Cardiac fibroblast (primary cell): ENCODE data around the gene SPATA46.
"Not testable (repeated sequence)": the region's sequence is repeated elsewhere in the genome, so short reads cannot be mapped to it uniquely, and the experiment has no call there.

Experiments
- DNase-seq, 2 donors: peaks; one replicate each; pipeline versions ENCODE4 v3.0.0 to v3.0.0-alpha.2; 2010; ENCODE audit warnings: low read depth in 2 of 2
- H3K4me3 ChIP-seq, 2 donors: replicated peaks in 1 of 2; 1 replicate in 1 of 2; 2 replicates in 1 of 2; pipeline ENCODE4 v1.5.1; 2011; ENCODE audit warnings: low read depth in 2 of 2, low read length in 2 of 2, mild to moderate bottlenecking in 2 of 2, moderate library complexity in 1 of 2
- TF ChIP-seq, protein P1 (sequence below): IDR thresholded peaks from one replicate; pipeline ENCODE4 v1.5.1; 2011; ENCODE audit warnings: low read depth, mild to moderate bottlenecking, low read length, inconsistent platforms

The SPATA46 gene

DNA sequence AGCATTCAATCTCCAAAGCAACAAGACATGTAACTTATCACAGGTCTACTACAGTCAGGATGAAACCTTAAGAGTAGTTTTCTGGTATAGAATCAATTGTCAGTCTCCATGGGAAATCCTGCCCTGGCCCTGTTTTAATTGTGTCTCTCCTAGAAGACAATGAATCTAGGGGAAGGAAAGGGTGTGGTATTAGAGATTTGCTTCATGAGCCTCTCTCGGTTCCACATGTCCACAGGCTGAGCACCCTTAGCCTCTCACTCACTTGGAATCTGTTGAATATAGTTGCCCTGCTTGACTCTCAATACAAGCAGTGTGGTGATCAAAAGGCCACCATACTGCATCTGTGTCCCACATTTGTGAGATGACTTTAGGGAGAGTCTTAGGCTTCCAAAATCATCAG is 17.7 kb downstream of the SPATA46 start:
- no peak overlapping the region for H3K4me3 ChIP-seq
- TF ChIP-seq, protein P1, sequence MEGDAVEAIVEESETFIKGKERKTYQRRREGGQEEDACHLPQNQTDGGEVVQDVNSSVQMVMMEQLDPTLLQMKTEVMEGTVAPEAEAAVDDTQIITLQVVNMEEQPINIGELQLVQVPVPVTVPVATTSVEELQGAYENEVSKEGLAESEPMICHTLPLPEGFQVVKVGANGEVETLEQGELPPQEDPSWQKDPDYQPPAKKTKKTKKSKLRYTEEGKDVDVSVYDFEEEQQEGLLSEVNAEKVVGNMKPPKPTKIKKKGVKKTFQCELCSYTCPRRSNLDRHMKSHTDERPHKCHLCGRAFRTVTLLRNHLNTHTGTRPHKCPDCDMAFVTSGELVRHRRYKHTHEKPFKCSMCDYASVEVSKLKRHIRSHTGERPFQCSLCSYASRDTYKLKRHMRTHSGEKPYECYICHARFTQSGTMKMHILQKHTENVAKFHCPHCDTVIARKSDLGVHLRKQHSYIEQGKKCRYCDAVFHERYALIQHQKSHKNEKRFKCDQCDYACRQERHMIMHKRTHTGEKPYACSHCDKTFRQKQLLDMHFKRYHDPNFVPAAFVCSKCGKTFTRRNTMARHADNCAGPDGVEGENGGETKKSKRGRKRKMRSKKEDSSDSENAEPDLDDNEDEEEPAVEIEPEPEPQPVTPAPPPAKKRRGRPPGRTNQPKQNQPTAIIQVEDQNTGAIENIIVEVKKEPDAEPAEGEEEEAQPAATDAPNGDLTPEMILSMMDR, result no peak

DNA sequence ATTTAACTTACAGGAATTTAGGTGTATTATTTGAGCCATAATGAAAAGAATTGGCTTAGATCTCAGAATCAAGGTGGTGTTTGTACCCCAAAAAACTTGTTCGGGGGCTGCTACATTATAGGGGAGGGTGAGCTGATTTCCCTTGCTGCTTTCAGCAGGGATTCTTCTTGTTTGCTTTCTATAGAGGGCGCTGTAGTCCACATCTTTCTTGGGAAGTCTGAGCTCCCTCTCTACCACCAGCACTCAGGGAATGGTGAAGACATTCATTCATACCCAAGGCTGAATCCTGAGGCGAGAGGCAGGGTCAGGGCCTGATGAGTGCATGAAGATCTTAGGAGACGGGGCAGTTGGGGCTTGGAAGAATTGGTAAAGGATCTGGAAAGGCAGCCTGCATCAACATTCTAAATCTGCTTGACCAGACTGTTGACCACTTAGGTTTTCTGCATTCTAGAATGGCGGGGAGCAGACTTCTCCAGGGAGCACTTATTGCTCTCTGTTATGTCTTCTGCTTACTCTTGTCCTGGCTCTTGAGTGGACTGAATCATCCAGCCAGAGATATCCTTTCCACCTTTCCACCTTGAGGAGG is 18.9 kb downstream of the SPATA46 start:
- DNase-seq, result peak; percentile 63 to 69
- TF ChIP-seq, protein P1, result peak; percentile 57
- H3K4me3 ChIP-seq, result no peak overlapping the region

More for the DNA sequence above, 17.7 kb downstream of the SPATA46 start:
- no peak for DNase-seq

DNA sequence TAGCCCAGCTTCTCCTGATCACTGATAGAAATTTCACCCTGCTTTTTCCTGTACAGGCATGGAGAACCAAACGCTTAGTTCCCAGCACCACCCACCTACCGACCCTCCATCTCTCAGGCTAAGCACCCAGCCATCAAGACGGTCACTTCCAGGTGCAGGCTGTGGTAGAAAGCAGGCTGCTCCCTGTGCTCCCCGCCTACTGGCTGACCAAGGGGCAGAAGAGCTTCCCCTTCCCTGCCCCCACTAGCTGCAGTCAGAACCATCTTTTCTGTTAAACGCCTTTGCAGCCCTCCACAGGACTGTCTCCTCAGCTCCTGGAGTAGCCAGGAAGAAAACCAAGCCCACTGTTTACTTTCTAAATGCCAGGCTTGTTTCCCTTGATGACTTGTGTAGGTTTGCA is 23.0 kb downstream of the SPATA46 start:
- DNase-seq, result no peak
- TF ChIP-seq, protein P1, result no peak

DNA sequence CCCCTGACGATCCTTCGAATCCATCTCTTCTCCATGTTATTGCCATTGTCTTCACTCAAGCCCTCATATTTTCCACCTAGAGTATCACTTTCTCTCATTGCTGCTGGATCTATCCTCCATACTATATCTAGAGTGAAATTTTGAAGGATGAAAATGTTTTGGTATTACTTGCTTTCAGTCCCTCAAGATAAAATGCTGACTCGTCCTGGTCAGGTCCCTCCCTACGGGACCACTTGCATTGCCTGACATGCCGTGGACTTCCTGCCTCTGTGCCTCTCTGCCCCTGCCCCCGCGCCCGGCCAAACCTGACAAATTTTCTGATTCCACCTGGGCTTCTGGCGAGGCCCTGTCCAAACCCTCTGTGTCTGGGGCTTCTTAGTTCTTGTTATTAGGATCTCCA is 23.6 kb downstream of the SPATA46 start:
- TF ChIP-seq, protein P1, result no peak
- no peak for DNase-seq
- H3K4me3 ChIP-seq, result no peak overlapping the region

More for the DNA sequence above, 23.0 kb downstream of the SPATA46 start:
- no peak overlapping the region for H3K4me3 ChIP-seq

DNA sequence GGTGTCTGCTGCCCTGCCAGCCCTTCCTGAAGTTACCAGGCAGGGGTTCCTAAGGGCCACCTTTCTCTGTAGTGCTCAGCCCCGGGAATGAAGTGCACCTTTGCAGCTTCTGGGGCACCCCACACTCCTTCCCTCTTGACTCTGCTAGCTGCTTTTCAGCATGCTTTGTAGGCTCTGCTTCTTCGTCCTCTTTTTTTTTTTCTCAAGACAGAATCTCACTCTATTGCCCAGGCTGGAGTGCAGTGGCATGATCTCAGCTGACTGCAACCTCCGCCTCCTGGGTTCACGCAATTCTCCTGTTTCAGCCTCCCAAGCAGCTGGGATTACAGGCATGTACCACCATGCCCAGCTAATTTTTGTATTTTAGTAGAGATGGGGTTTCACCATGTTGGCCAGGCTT is 24.8 kb downstream of the SPATA46 start:
- not testable (repeated sequence) for H3K4me3 ChIP-seq, DNase-seq

DNA sequence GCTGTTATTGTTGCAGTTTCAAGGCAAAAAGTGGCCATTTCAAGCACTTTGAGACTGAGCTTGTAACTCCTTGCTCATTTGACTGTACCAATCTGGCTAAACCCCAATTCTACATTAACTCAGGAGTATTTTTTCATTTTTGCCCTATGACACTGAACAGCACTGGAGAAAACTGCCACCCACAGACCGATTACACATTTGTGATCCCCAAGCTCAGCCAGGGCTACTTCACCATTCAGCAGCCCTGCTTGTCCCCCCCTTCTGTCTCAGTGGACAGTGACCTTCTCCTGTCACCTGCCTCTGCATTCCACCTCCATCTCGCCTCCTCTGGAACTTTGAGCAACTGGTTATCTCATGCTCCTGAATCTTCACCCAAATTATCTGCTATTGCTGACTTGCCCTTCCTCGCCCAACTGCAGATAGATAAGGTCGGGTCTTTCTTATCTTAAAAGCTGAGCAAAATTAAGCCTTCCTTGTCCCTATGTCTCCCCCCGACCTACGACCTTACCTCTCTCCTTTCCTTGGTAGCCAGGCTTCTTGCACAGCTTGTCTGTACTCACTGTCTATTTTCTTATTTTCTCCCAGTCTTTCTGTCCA is 25.3 kb downstream of the SPATA46 start:
- no peak for DNase-seq
- H3K4me3 ChIP-seq, result no peak overlapping the region
- TF ChIP-seq, protein P1, result no peak

DNA sequence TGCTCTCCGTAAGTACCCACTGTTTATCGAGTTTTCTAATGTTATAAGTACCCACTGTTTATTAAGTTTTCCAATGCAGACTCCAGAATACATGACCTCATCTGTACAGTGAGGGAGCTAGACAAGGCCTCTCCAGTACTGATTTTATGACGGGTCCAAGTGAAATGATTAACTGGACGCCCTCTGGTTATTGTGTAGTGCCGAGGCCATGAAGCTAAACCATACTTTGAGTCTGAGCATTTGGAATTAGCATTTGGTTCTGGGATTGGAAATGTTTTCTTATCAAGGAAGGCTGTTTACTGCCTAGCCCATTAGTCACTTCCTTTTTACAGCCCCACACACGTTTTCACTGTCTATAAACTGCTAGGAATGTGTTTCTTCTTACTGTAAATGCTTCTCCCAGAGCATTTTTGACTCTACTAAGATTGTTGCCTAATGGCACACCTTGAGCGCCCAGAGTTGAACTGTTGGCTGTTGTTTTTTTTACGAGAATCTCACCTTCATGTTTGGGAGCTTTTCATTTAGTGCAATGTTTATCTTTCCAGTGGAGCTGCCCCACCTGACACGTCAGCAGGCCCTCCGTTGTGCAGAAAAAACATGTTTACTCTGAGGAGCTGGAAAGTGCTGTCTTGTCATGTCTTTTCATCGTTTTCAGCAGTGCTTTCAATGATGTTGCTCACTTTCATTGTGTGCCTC is 26.9 kb downstream of the SPATA46 start:
- no peak overlapping the region for H3K4me3 ChIP-seq
- TF ChIP-seq, protein P1, result no peak
- DNase-seq, result peak; percentile 83 to 88
